ENCODE measurements around the gene IL23R. TPM values are rescaled to one million over a fixed set of nuclear protein-coding genes. Genes with fewer than 3 reads are reported as not detected.

The IL23R gene
- total and polyA plus RNA-seq, 2 of the 8 experiments (the other 6 are each of a cell fraction or from before 2014, with no cell fraction given) = not detected

DNA sequence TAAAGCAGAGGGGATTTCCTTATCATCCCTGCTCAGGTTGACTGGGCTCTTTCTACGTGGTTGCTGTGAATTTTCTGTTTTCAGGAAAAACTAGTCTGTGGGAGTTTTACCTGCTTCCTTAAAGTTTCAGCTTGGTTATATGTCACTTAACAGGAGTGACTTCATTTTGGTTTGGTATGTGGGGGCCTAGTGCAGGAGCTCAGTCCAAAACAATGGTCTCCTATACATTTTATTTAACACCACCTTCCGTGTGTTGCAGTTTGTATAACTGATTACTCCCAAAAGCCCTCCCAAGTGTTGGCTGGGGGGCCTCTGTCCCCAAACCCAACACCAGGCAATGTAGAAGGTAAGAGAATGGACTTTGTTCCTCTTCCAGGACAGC, 5.3 kb downstream of the IL23R start:
- WGBS, 2 experiments (ENCODE audit: extremely low coverage in 1 of 2, insufficient coverage in 1 of 2, insufficient read length in 1 of 2, insufficient replicate concordance in 2 of 2, low coverage in 1 of 2, low lambda C conversion rate in 2 of 2, missing lambda C conversion rate in 1 of 2) = 92% methylated on average over 2 of the region's 2 CpGs; no CpG with 5 or more reads in 1 of the 2 experiments
- no peak overlapping the region for H3K4me3 ChIP-seq (ENCODE audit: extremely low read depth in 1 of 4, insufficient read depth in 2 of 4, low read depth in 3 of 4, low read length in 4 of 4)
- H3K4ac ChIP-seq (replicated peaks; ENCODE audit: insufficient read length, low read depth, low read length) = no peak overlapping the region
- no peak overlapping the region for H3K27ac ChIP-seq (ENCODE audit: low read depth, low read length)
- H2BK20ac ChIP-seq (ENCODE audit: low read length) = no peak overlapping the region
- H3K79me2 ChIP-seq (ENCODE audit: control insufficient read depth in 1 of 2, insufficient read depth in 2 of 2, low read length in 2 of 2) = no peaks in the 10 kb centered on the region
- H3K56ac ChIP-seq (replicated peaks; ENCODE audit: insufficient read length, low read depth, low read length) = no peak overlapping the region
- no peak overlapping the region for H2BK120ac ChIP-seq (replicated peaks; ENCODE audit: low read depth, low read length)
- H3K27me3 ChIP-seq (replicated peaks in 1 of 4; ENCODE audit: control insufficient read depth in 3 of 4, extremely low read depth in 1 of 4, insufficient read depth in 3 of 4, low read length in 3 of 4) = no peaks in the 10 kb centered on the region
- no peaks in the 10 kb centered on the region for H3K9me3 ChIP-seq (ENCODE audit: insufficient read depth in 2 of 2, low read depth in 1 of 2, low read length in 1 of 2)
- H3K79me1 ChIP-seq (ENCODE audit: low read depth, low read length) = no peaks in the 10 kb centered on the region
- H4K20me1 ChIP-seq (replicated peaks in 1 of 2; ENCODE audit: control insufficient read depth in 1 of 2, insufficient read depth in 2 of 2, low read length in 2 of 2) = no peaks in the 10 kb centered on the region
- CTCF ChIA-PET (ENCODE audit: partially characterized antibody) = interaction anchor here (0.7 to 1.1 kb wide), 2 partner anchors 40 to 44 kb away, joined by 3 to 4 read pairs; no protein-coding TSS in a partner anchor
- no peak overlapping the region for H2BK5ac ChIP-seq (ENCODE audit: low read depth, low read length)
- no peak overlapping the region for H2BK15ac ChIP-seq (ENCODE audit: low read length)
- DNase-seq (ENCODE audit: low read depth in 1 of 2, low spot score in 2 of 2) (no peak), FAIRE-seq (no peak)
- no peaks in the 10 kb centered on the region for H3K23me2 ChIP-seq (ENCODE audit: low read depth, low read length)
- H3K14ac ChIP-seq (ENCODE audit: insufficient read length) = no peak overlapping the region
- no peak overlapping the region for H2AK5ac ChIP-seq (ENCODE audit: low read depth, low read length)
- no peak overlapping the region for H3K9ac ChIP-seq (replicated peaks in 1 of 4; ENCODE audit: extremely low read depth in 1 of 4, low read depth in 3 of 4, low read length in 3 of 4)
- no peak overlapping the region for H4K91ac ChIP-seq (replicated peaks; ENCODE audit: insufficient read length, low read length)
- H3K18ac ChIP-seq (ENCODE audit: extremely low read depth, low read length) = no peak overlapping the region
- no peak overlapping the region for H3K4me2 ChIP-seq (ENCODE audit: insufficient read depth in 1 of 2, low read depth in 2 of 2, low read length in 2 of 2)
- no peak overlapping the region for H4K8ac ChIP-seq (ENCODE audit: extremely low read depth, insufficient read depth, low read length)
- H3K4me1 ChIP-seq (replicated peaks in 1 of 4; ENCODE audit: control insufficient read depth in 3 of 4, insufficient read depth in 4 of 4, low read length in 3 of 4) = no peaks in the 10 kb centered on the region
- no peak overlapping the region for H2BK12ac ChIP-seq (ENCODE audit: low read depth, low read length)
- H3K36me3 ChIP-seq (ENCODE audit: control insufficient read depth in 2 of 4, insufficient read depth in 4 of 4, low read length in 3 of 4) = no peaks in the 10 kb centered on the region
- POLR2A ChIA-PET (ENCODE audit: partially characterized antibody) = no interaction called here
- H2AFZ ChIP-seq (ENCODE audit: low read length) = no peak overlapping the region
- H4K5ac ChIP-seq (ENCODE audit: insufficient read length, low read depth, low read length) = no peak overlapping the region
- no peak overlapping the region for H3K23ac ChIP-seq (ENCODE audit: insufficient read length)
- no peak for TF ChIP-seq RNF2 (IDR thresholded peaks at IDR 0.05; ENCODE audit: borderline replicate concordance, low read depth, low read length, missing control alignments, poor library complexity, severe bottlenecking)
- TF ChIP-seq MAFK (IDR thresholded peaks at IDR 0.05; ENCODE audit: low read depth, low read length) = no peak
- no peak for TF ChIP-seq SP1 (IDR thresholded peaks at IDR 0.05; ENCODE audit: low read depth, low read length)
- TF ChIP-seq CHD2 (IDR thresholded peaks at IDR 0.05; ENCODE audit: low read length) = no peak
- TF ChIP-seq SP2 (IDR thresholded peaks at IDR 0.05; ENCODE audit: low read length) = no peak

Measured in H1 (cell line).